DND-41 (cell line): ENCODE data around the gene ZNF266.

Experiments used
- ATAC-seq: fragments of 200-7000 bp; cut with Tn5 transposase; 3 replicates; pipeline ENCODE4 v1.9.1; 2021; ENCODE audit warnings: low read depth; ENCODE audit not compliant: insufficient read depth
- DNase-seq: peaks from one replicate; pipeline ENCODE4 v3.0.0-alpha.2; 2020
- H2AFZ ChIP-seq: 2 replicates; pipeline ENCODE4 v1.6.0; 2012; ENCODE audit warnings: low read depth, low read length
- H3K27ac ChIP-seq: 2 replicates; pipeline ENCODE4 v1.5.1; 2012; ENCODE audit warnings: low read length, inconsistent platforms
- H3K27me3 ChIP-seq: fragments of 200-600 bp; sonication (generic); 2 replicates; pipeline ENCODE4 v1.6.0; 2012; ENCODE audit warnings: low read length, mild to moderate bottlenecking, inconsistent platforms; ENCODE audit not compliant: insufficient read depth, poor library complexity
- H3K36me3 ChIP-seq: 2 replicates; pipeline ENCODE4 v1.5.1; 2012; ENCODE audit warnings: low read length, inconsistent platforms; ENCODE audit not compliant: insufficient read depth
- H3K4me1 ChIP-seq: 2 replicates; pipeline ENCODE4 v1.5.1; 2012; ENCODE audit warnings: mild to moderate bottlenecking, low read length; ENCODE audit not compliant: insufficient read depth
- H3K4me2 ChIP-seq: 2 replicates; pipeline ENCODE4 v1.6.0; 2012; ENCODE audit warnings: mild to moderate bottlenecking, moderate library complexity, low read length, inconsistent platforms; ENCODE audit not compliant: insufficient read depth
- H3K4me3 ChIP-seq, 2 experiments: fragments of 200-600 bp in 1 of 2; shearing (Covaris generic) in 1 of 2; 2 replicates each; pipeline ENCODE4 v1.5.1; 2012 to 2016; ENCODE audit warnings: inconsistent platforms in 2 of 2, low read length in 2 of 2, mild to moderate bottlenecking in 2 of 2, low read depth in 1 of 2, moderate library complexity in 1 of 2
- H3K79me2 ChIP-seq: 2 replicates; pipeline ENCODE4 v1.6.0; 2012; ENCODE audit warnings: low read length, inconsistent platforms; ENCODE audit not compliant: insufficient read depth
- H3K9ac ChIP-seq: 2 replicates; pipeline ENCODE4 v1.6.0; 2012; ENCODE audit warnings: low read depth, mild to moderate bottlenecking, inconsistent platforms, low read length, moderate library complexity
- H3K9me3 ChIP-seq: 2 replicates; pipeline ENCODE4 v1.5.1; 2012; ENCODE audit warnings: low read length, moderate library complexity, mild to moderate bottlenecking, inconsistent platforms; ENCODE audit not compliant: insufficient read depth, severe bottlenecking
- H4K20me1 ChIP-seq: 2 replicates; pipeline ENCODE4 v1.6.0; 2012; ENCODE audit warnings: low read length; ENCODE audit not compliant: insufficient read depth
- EZH2 ChIP-seq: IDR thresholded peaks from 3 replicates; pipeline ENCODE4 v1.6.1; 2012; ENCODE audit warnings: borderline replicate concordance, low read depth, mild to moderate bottlenecking, moderate library complexity, low read length, inconsistent platforms; ENCODE audit not compliant: severe bottlenecking
- TF ChIP-seq, protein P1 (sequence below): IDR thresholded peaks from 2 replicates; pipeline ENCODE4 v1.5.1; 2012; ENCODE audit warnings: borderline replicate concordance, low read length, moderate library complexity, mild to moderate bottlenecking; ENCODE audit not compliant: poor library complexity, severe bottlenecking; ENCODE audit errors: extremely low read depth

ZNF266 gene

DNA sequence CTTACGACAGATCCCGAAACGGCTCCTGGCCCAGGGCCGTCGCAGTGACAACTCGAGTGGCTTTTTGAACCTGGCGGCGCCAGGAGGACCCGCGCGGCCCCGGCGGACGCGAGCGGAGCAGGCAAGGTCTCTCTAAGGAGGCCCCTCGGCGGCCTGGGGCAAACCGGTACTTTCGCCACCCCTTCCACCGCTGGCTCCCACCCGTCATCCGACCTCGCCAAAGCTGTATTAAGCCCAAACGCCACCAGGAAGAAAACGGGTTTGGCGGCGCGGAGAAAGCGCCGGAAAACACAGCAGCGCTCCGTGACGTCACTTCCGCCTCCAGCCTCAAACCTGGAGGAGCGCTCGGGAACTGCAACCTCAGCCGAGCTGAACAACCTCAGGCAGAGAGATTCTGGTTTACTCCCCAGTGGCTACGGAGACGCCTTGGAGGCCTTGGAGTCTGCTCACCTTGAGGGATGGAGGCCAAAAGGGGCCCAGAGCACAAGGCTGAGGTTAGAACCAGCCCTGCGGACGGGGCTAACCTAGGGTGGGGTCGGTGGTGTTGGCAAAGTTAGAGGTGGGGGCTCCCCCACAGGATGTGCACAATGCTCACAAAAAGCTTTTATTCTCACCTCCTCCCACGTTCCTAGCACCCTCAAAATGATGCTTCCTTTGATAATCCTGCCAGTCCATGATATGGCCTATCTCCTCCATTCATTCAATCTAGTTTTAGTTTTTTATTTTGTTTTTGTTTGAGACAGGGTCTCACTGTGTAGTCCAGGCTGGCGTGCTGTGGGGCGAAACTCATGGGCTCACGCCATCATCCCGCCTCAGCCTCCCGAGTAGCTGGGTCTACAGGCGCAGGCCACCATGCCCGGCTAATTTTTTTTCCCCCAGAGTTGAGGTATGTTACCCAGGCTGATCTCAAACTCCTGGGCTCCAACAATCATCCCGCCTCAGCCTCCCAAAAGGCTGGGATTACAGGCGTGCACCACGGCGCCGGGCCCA lies at the start of gene ZNF266:
TSS of gene ZNF266 (minus strand) at position 295 of the 990 bp plus-strand sequence. CDS start 15,484 bp downstream, outside the sequence.
- peak within 1 kb of the TSS; percentile 95 for H3K27ac ChIP-seq
- peaks cover 32% of the 10 kb centered on the region for H3K36me3 ChIP-seq
- H3K4me2 ChIP-seq, result peak within 1 kb of the TSS; percentile 81
- no peaks in the 10 kb centered on the region for H3K9me3 ChIP-seq
- no peak for TF ChIP-seq EZH2
- TF ChIP-seq, protein P1, sequence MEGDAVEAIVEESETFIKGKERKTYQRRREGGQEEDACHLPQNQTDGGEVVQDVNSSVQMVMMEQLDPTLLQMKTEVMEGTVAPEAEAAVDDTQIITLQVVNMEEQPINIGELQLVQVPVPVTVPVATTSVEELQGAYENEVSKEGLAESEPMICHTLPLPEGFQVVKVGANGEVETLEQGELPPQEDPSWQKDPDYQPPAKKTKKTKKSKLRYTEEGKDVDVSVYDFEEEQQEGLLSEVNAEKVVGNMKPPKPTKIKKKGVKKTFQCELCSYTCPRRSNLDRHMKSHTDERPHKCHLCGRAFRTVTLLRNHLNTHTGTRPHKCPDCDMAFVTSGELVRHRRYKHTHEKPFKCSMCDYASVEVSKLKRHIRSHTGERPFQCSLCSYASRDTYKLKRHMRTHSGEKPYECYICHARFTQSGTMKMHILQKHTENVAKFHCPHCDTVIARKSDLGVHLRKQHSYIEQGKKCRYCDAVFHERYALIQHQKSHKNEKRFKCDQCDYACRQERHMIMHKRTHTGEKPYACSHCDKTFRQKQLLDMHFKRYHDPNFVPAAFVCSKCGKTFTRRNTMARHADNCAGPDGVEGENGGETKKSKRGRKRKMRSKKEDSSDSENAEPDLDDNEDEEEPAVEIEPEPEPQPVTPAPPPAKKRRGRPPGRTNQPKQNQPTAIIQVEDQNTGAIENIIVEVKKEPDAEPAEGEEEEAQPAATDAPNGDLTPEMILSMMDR, result peak; percentile 76
- peak within 1 kb of the TSS; percentile 94 for H2AFZ ChIP-seq
- H3K9ac ChIP-seq, result peak within 1 kb of the TSS; percentile 79
- peaks cover 12% of the 10 kb centered on the region for H4K20me1 ChIP-seq
- peak; percentile 92 for ATAC-seq
- no peaks in the 10 kb centered on the region for H3K27me3 ChIP-seq
- DNase-seq, result peak; percentile 93
- H3K79me2 ChIP-seq, result peaks cover 87% of the 10 kb centered on the region
- peaks cover 39% of the 10 kb centered on the region for H3K4me1 ChIP-seq
- H3K4me3 ChIP-seq, result peak within 1 kb of the TSS; percentile 70 to 89

GRCh38 chr19:9485140-9485539 lies 49.8 kb upstream of the ZNF266 start:
- no peaks in the 10 kb centered on the region for H4K20me1 ChIP-seq
- H3K36me3 ChIP-seq, result no peaks in the 10 kb centered on the region
- no peak overlapping the region for H2AFZ ChIP-seq
- ATAC-seq (no peak), DNase-seq (no peak)
- no peak overlapping the region for H3K9ac ChIP-seq
- no peak for TF ChIP-seq EZH2
- TF ChIP-seq, protein P1, result no peak
- H3K27ac ChIP-seq, result no peak overlapping the region
- no peak overlapping the region for H3K4me3 ChIP-seq
- peaks cover 31% of the 10 kb centered on the region for H3K9me3 ChIP-seq
- no peaks in the 10 kb centered on the region for H3K79me2 ChIP-seq
- H3K27me3 ChIP-seq, result no peaks in the 10 kb centered on the region
- no peaks in the 10 kb centered on the region for H3K4me1 ChIP-seq
- no peak overlapping the region for H3K4me2 ChIP-seq

DNA sequence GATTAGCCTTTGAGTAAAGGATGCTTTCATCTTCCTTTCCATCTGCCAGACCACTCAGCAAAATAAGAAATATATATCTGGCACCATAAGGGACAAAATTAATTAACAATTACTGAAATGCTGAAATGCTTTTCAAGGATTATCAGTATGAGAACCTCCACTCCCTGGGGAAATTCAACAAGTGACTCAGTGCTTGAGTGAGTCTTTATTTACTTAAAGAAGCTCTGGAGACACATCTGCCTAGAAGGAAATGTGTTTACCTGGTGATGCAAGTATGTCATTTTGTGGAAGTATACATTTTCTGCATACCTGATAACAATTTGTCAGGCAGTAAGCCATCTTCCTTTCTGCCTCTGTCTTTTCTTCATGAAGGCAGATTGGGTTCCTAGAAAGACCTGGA lies 39.6 kb upstream of the ZNF266 start:
- Histone ChIP-seq H3K9me3 (peaks cover 11% of the 10 kb centered on the region), H3K36me3 (no peaks in the 10 kb centered on the region), H3K4me3 (no peak overlapping the region), H3K79me2 (no peaks in the 10 kb centered on the region), H3K9ac (no peak overlapping the region), H3K4me2 (no peak overlapping the region), H3K27ac (no peak overlapping the region), H3K4me1 (no peaks in the 10 kb centered on the region), H4K20me1 (no peaks in the 10 kb centered on the region), H3K27me3 (no peaks in the 10 kb centered on the region), H2AFZ (no peak overlapping the region)
- ATAC-seq (no peak), DNase-seq (no peak)
- TF ChIP-seq, protein P1, result no peak
- TF ChIP-seq EZH2, result no peak
